HCT116 (cell line): ENCODE data around the gene SMTNL2. TPM values are rescaled to one million over a fixed set of nuclear protein-coding genes. Genes with fewer than 3 reads are reported as not detected.
"Not testable (repeated sequence)": the region's sequence is repeated elsewhere in the genome, so short reads cannot be mapped to it uniquely, and the experiment has no call there.

ENCODE experiments used
- ATAC-seq: fragments of 200-7000 bp; cut with Tn5 transposase; 2 replicates; pipeline ENCODE4 v1.9.1; 2020; ENCODE audit warnings: mild to moderate bottlenecking, moderate library complexity
- BruUV-seq: library from RNA; stranded (reverse); fragments of 400-500 nt; replicated peaks from 2 replicates; lab custom pipeline; 2021; lab: Mats Ljungman, UMichigan
- CTCF ChIA-PET: fragments of 300-600 bp; sonication (Branson Sonifier 250); formaldehyde crosslinking; loops from one replicate; lab custom pipeline; 2021; ENCODE audit warnings: antibody characterized with exemption; lab: Charles Lee
- POLR2A ChIA-PET: fragments of 300-600, 350-600 bp; sonication (Branson Sonifier 250); formaldehyde crosslinking; loops from one replicate; lab custom pipeline; 2021; ENCODE audit warnings: antibody characterized with exemption; lab: Charles Lee
- RAD21 ChIA-PET, 2 experiments: fragments of 300-600 bp; sonication (Branson Sonifier 250); formaldehyde crosslinking; loops; one replicate each; lab custom pipeline; 2023; ENCODE audit warnings: low total read pairs in 2 of 2; ENCODE audit not compliant: uncharacterized antibody in 2 of 2, unreplicated experiment in 2 of 2, low non-redundant PET in 1 of 2; lab: Charles Lee
- DNase-seq: peaks from one replicate; pipeline ENCODE4 v3.0.0-alpha.2; 2010; ENCODE audit warnings: low read depth, low spot score
- H2AFZ ChIP-seq: fragments of 200-600 bp; shearing (Covaris generic), sonication (generic); 2 replicates; pipeline ENCODE4 v1.6.1; 2017; ENCODE audit warnings: low read depth, mixed run types, mixed read lengths, antibody characterized with exemption, low read length; ENCODE audit not compliant: poor library complexity, severe bottlenecking
- H3K27ac ChIP-seq: 2 replicates; pipeline ENCODE4 v1.5.1; 2012; ENCODE audit warnings: low read depth, low read length
- H3K27me3 ChIP-seq: fragments of 200-600 bp; sonication (generic); 2 replicates; pipeline ENCODE4 v1.6.1; 2016; ENCODE audit warnings: mixed run types, low read length, mixed read lengths; ENCODE audit not compliant: insufficient read depth
- H3K36me3 ChIP-seq, 2 experiments: fragments of 200-500 bp in 1 of 2; fragments of 200-600 bp in 1 of 2; sonication (Bioruptor generic) in 1 of 2; sonication (generic) in 1 of 2; 2 replicates each; pipeline versions ENCODE4 v1.5.1 to v1.6.1; 2014 to 2016; ENCODE audit warnings: low read length in 2 of 2, inconsistent platforms in 1 of 2, mixed read lengths in 1 of 2, mixed run types in 1 of 2; ENCODE audit not compliant: insufficient read depth in 2 of 2, control insufficient read depth in 1 of 2
- H3K4me1 ChIP-seq, 2 experiments: fragments of 200-600 bp in 1 of 2; sonication (generic) in 1 of 2; 2 replicates each; pipeline versions ENCODE4 v1.5.1 to v1.6.1; 2012 to 2017; ENCODE audit warnings: low read length in 2 of 2, inconsistent platforms in 1 of 2, mild to moderate bottlenecking in 1 of 2, mixed read lengths in 1 of 2, mixed run types in 1 of 2, moderate library complexity in 1 of 2; ENCODE audit not compliant: insufficient read depth in 2 of 2, control insufficient read depth in 1 of 2
- H3K4me2 ChIP-seq: fragments of 200-600 bp; sonication (generic); 2 replicates; pipeline ENCODE4 v1.6.1; 2017; ENCODE audit warnings: mixed run types, low read length, mixed read lengths
- H3K4me3 ChIP-seq, 2 experiments: fragments of 200-600 bp in 1 of 2; sonication (generic) in 1 of 2; replicated peaks in 1 of 2; 2 replicates each; pipeline ENCODE4 v1.5.1; 2011 to 2016; ENCODE audit warnings: low read length in 2 of 2, control low read depth in 1 of 2, low read depth in 1 of 2, mild to moderate bottlenecking in 1 of 2, mixed read lengths in 1 of 2, mixed run types in 1 of 2
- H3K79me2 ChIP-seq: fragments of 200-600 bp; sonication (generic); 2 replicates; pipeline ENCODE4 v1.6.1; 2017; ENCODE audit warnings: mild to moderate bottlenecking, mixed run types, low read length, moderate library complexity, mixed read lengths; ENCODE audit not compliant: insufficient read depth
- H3K9ac ChIP-seq: fragments of 200-600 bp; sonication (generic); 2 replicates; pipeline ENCODE4 v1.6.1; 2016; ENCODE audit warnings: low read length, mixed read lengths
- H3K9me2 ChIP-seq: fragments of 200-600 bp; sonication (generic), shearing (Covaris generic); 2 replicates; pipeline ENCODE4 v1.6.1; 2017; ENCODE audit warnings: mixed run types, mild to moderate bottlenecking, moderate library complexity; ENCODE audit not compliant: insufficient read depth
- H3K9me3 ChIP-seq, 2 experiments: fragments of 200-500 bp in 1 of 2; fragments of 200-600 bp in 1 of 2; sonication (Bioruptor generic) in 1 of 2; sonication (generic) in 1 of 2; 2 replicates each; pipeline ENCODE4 v1.6.1; 2014 to 2017; ENCODE audit warnings: low read length in 2 of 2, mixed read lengths in 2 of 2, inconsistent platforms in 1 of 2, low read depth in 1 of 2, mild to moderate bottlenecking in 1 of 2, mixed run types in 1 of 2, moderate library complexity in 1 of 2; ENCODE audit not compliant: control insufficient read depth in 1 of 2, insufficient read depth in 1 of 2
- H4K20me1 ChIP-seq: fragments of 200-600 bp; sonication (generic), shearing (Covaris generic); 2 replicates; pipeline ENCODE4 v1.6.1; 2017; ENCODE audit warnings: mixed run types, mild to moderate bottlenecking, moderate library complexity; ENCODE audit not compliant: insufficient read depth
- RAD21 ChIP-seq: IDR thresholded peaks from 2 replicates; pipeline ENCODE4 v1.6.1; 2012; ENCODE audit warnings: low read depth, mild to moderate bottlenecking
- intact Hi-C: fragments of 100-400 bp; cut with micrococcal nuclease; formaldehyde crosslinking; loops from 2 replicates; pipeline ENCODE4 v1.10.0; 2022
- total RNA-seq: library from RNA; stranded (reverse); gene quantifications from one replicate; pipeline ENCODE4 v1.2.1, GENCODE V29; 2021; ENCODE audit not compliant: unreplicated experiment
- TF ChIP-seq, protein P1 (sequence below), 3 experiments: fragments of 200-600 bp in 1 of 3; sonication (generic) in 1 of 3; IDR thresholded peaks in 2 of 3; conservative IDR thresholded peaks in 1 of 3; 2 replicates each; pipeline ENCODE4 v1.5.1; 2012 to 2017; ENCODE audit warnings: low read depth in 2 of 3, low read length in 2 of 3, antibody characterized with exemption in 1 of 3, borderline replicate concordance in 1 of 3, control low read depth in 1 of 3, mild to moderate bottlenecking in 1 of 3, mixed read lengths in 1 of 3, mixed run types in 1 of 3, moderate library complexity in 1 of 3; ENCODE audit not compliant: insufficient read depth in 1 of 3

SMTNL2 gene
- total RNA-seq, 1 experiment from 2014 or later = 2.3 TPM

DNA sequence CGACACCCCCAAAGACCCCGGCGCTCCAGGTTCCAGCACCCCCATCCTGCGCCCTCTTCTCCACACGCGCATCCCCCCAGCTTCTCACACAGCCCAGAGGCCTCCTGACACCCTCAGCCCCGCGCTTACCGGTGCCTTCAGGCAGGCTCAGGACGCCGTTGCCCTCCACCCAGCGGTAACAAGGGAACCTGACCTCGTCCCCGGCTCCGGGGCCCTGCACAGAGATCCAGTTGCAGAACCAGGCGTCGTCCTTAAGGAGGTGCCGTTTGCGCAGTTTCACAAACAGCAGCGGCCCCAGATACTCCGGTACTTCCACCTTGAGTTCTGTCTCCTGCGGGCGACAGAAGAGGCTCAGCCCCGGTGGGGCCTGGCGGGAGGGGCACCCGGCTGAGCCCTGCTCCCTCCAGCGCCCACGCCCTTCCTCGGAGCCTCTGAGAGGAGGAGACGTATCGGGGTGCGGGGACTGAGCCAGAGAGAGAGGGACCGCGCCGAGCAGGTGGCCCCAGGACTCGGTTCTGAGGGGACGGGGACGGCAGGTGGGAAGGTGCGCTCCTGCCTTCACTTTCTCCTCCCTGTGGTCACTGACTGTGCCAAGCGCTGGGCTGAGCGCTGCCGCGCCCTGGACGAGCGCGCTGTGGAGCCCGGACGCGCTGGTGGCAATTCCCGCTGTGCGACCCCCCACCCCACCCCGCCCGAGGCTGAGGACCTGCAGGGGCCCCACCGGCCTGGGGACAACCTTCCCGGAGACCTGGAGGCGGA lies 55.2 kb downstream of the SMTNL2 start:
- CTCF ChIA-PET, POLR2A ChIA-PET: not testable (repeated sequence)
- DNase-seq = peak; percentile 31

DNA sequence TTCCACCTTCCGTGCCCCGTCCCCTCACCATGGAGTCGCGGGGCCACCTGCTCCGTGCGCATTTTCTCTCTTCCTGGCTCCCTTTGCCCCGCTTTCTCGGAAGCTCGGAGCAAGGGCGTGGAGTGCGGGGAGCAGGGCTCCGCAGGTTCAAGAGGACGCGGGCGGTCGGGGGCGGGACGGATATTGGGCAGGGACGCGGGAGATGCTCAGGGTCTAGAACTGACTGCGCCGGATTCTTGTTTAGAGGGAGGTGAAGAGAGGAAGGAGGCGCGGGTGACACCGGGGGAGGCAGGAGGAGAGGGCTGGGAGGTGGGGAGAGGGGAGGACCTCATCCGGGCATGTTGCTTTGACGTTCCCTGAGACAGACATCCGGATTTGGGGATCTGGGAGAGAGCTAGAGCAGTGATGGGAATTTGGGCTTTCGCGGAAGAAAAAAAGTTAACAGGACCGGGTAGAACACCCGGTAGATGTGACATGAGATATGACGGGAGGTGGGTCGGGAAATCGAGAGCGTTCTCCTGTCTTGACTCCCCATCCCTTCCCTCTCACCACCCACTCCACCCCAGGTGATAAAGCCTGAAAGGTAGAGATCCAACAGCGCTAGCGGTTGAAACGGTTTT lies 56.4 kb downstream of the SMTNL2 start:
- H3K27me3 ChIP-seq, BruUV-seq, RAD21 ChIA-PET, H3K9me3 ChIP-seq, CTCF ChIA-PET, H4K20me1 ChIP-seq, H2AFZ ChIP-seq, H3K4me3 ChIP-seq, H3K9me2 ChIP-seq, DNase-seq, H3K36me3 ChIP-seq, H3K79me2 ChIP-seq, H3K9ac ChIP-seq, H3K27ac ChIP-seq, intact Hi-C loops, POLR2A ChIA-PET, ATAC-seq, H3K4me2 ChIP-seq, H3K4me1 ChIP-seq: not testable (repeated sequence)

More for the DNA sequence above, 55.2 kb downstream of the SMTNL2 start:
- H4K20me1 ChIP-seq, H3K4me1 ChIP-seq, H3K79me2 ChIP-seq, H3K36me3 ChIP-seq, H3K9me3 ChIP-seq, BruUV-seq, H3K9me2 ChIP-seq, RAD21 ChIA-PET, intact Hi-C loops, H3K9ac ChIP-seq, H2AFZ ChIP-seq, H3K27ac ChIP-seq, H3K27me3 ChIP-seq: not testable (repeated sequence)
- H3K4me2 ChIP-seq = peak overlapping the region; percentile 58
- ATAC-seq = peak; percentile 94
- TF ChIP-seq, protein P1, sequence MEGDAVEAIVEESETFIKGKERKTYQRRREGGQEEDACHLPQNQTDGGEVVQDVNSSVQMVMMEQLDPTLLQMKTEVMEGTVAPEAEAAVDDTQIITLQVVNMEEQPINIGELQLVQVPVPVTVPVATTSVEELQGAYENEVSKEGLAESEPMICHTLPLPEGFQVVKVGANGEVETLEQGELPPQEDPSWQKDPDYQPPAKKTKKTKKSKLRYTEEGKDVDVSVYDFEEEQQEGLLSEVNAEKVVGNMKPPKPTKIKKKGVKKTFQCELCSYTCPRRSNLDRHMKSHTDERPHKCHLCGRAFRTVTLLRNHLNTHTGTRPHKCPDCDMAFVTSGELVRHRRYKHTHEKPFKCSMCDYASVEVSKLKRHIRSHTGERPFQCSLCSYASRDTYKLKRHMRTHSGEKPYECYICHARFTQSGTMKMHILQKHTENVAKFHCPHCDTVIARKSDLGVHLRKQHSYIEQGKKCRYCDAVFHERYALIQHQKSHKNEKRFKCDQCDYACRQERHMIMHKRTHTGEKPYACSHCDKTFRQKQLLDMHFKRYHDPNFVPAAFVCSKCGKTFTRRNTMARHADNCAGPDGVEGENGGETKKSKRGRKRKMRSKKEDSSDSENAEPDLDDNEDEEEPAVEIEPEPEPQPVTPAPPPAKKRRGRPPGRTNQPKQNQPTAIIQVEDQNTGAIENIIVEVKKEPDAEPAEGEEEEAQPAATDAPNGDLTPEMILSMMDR (IDR thresholded peaks at IDR 0.05 in 2 of 3, conservative IDR thresholded peaks at IDR 0.05 in 1 of 3; ENCODE audit: borderline replicate concordance in 1 of 3, insufficient read depth in 1 of 3, low read depth in 2 of 3, low read length in 2 of 3) = peak; percentile 16 to 22 (median 17); a peak in 1 of 6 replicates
- TF ChIP-seq RAD21 = peak; percentile 54; the same call in 1 of the 2 replicates
- peak overlapping the region; percentile 31 to 40; a peak in 3 of 4 replicates for H3K4me3 ChIP-seq
